HG03196 (cell line): ENCODE data around the gene EME1.

Experiments
- ATAC-seq: cut with Tn5 transposase; IDR thresholded peaks from one replicate; pipeline ENCODE4 v1.9.1; 2021; ENCODE audit not compliant: unreplicated experiment

Gene EME1

GRCh38 chr17:50361561-50362480 is 11.2 kb upstream of the EME1 start:
- no peak for ATAC-seq

GRCh38 chr17:50362661-50363060 is 10.4 kb upstream of the EME1 start:
- no peak for ATAC-seq

DNA sequence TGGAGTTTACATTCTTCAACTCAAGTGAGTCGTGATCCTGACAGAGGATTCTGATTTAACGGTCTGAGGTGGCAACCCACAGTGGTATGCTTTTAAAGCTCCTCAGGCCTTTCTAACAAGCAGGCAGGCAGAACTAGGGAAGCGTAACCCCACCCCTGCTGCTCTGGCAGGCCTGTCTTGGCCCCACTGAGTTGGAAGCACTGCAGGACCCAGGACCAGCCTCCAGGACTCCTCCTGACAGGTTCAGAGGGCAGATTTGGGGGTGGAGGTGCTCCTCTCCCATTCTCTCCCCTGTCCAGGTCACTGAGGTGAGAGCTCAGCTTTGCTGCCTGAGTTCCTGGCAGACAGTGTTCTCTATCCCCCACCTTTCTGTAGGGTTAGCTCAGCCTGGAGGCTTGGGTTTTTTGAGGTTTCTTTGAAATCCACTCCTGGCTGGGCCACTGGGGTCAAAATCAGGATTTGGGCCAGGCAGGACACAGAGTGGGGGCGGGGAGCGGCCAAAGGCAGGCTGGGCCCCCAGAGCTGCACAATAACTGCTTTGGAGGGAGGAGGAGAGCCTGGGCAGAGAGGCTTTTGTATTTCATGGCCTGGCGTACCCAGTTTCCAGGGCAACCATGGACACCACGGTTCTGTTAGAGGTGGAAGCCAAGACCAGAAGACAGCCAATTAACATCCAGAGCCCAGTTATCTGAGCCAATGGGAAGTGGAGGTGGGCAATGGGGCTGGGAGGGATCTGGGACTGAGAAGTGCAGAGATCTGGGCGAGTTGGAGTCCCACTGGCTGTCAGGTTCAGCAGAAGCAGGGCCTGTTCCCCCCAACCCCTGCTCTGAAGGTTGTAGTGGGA is 9.6 kb upstream of the EME1 start:
- no peak for ATAC-seq

- ATAC-seq: no peak
Measured at GRCh38 chr17:50364061-50364458, 9.0 kb upstream of the EME1 start.

DNA sequence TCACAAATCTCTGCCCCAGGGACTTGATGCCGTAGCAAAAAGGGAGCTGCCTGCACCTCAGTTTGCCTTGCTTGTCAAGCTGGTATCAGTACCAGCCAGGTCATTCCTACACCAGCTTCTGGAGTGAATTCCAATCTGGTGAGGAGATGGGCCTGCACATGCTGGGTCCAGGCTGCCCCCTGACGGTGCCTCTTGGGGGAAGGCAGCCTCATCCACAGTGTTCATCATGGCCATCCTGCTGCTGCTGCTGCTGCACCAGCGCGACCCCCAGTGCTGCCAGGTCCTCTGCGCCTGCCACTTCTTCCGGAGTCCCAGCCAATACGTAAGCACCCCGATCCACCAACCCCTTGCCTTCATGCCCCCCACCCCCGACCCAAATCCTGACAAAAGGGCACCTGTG is 8.3 kb upstream of the EME1 start:
- no peak for ATAC-seq

DNA sequence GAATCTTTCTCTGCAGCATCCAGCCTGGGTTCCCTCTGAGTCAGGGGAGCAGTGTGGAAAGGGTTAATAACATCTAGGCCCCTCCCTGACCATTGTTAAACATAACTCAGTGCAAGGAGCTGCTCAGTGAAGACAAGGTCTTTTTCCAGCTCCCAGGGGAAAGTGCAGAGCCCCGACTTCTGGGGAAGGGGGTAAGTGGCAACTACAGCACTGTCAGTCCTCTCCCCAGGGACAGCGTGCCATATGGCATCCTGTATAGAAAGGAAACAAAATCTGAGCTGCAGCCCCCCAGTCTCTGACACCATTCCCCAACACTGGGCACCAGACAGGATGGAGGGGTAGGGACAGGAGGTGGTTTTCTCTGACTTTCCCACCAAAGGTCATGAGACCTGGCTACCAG is 7.9 kb upstream of the EME1 start:
- ATAC-seq: no peak

- no peak for ATAC-seq
Measured at GRCh38 chr17:50365649-50366393, 7.2 kb upstream of the EME1 start.

DNA sequence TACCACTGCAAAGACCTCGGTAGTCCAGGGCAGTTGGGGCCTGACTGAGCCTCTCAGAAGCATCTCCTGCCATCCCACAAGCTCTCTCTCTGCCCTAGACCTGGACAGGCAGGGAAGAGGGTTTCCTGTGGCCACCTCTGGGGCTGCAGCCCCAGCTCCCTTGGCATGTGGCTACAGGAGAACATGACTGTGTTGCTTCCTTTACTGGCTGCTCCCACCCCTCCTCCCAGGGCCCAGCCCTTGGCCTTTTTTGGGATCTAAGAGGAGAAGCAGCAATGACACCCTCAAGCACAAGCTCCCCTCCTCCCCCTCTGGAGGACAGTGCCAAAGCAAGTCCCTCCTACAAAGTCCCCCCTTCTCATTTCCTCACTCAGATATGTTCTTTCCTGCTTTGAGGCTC is 5.6 kb upstream of the EME1 start:
- ATAC-seq: no peak

DNA sequence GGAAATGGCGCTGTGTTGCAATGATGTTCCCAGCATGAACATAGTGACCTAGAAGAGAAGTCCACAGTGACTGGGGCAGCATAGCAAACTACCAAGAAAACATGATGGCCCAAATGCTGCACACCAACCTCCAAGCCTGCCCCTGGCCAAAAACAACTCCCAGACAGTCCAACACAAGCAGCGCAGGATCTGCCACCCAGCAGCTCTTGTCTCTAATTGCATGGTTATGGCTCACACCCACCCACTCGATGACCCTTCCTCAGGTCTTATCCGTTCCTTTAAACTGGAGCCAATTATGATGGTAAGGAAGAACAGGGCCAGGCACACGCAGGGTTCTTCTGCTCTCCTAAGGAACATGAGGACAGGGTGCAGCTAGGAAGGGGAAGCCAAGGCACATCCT is 3.0 kb upstream of the EME1 start:
- ATAC-seq: no peak

DNA sequence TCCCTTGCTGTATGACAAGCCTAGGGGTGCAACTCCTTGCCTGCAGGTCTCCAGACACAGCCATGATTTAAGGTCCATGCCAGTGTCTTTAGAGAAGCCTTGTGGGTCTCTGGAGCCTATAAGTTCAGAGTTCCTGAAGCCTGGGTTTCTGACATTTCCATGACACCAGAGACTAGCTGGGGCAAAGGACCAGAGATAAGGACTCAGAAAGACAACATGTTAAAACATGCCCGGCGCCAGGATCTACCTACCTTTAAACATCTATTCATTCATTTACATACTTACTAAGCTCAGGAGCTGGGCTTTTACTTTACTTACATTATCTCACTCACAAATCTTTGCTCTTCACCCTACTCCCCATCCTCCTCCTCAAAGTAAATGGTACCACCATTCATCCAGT is 1.5 kb upstream of the EME1 start:
- no peak for ATAC-seq

DNA sequence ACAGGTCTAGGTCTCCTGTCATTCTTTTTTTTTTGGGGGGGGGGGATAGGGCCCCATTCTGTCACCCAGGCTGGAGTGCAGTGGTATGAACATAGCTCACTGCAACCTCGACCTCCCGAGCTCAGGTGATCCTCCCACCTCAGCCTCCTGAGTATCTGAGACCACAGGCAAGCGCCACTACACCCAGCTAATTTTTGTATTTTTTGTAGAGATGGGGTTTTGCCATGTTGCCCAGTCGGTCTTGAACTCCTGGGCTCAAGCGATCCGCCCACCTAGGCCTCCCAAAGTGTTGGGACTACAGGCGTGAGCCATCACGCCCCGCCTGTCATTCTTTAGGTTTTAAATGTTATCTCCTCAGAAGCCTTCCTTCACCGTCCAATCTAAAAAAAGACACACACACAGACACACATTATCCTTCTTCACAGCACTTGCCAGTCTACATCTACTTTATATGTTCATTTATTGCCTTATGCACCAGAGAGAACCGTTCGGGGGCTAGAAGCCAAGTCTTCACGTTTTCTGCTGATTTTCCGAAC is 739 bp upstream of the EME1 start:
- no peak for ATAC-seq

DNA sequence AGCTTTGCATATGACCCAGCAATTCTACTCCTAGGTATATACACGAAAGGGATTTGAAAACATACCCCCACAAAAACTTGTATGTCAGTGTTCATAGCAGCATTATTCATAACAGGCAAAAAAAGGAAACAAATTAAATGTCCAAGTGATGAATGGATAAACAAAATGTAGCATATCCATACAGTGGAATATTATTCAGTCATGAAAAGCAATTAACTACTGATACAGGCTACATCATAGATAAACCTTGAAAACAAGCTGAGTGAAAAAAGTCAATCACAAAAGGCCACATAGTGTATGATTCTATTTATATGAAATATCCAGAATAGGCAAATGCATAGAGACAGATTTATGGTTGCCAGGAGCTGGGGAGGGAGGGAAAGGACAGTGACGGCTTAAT is 676 bp downstream of the EME1 start:
- ATAC-seq: no peak

GRCh38 chr17:50375858-50376538 is 3.0 kb downstream of the EME1 start:
- no peak for ATAC-seq

DNA sequence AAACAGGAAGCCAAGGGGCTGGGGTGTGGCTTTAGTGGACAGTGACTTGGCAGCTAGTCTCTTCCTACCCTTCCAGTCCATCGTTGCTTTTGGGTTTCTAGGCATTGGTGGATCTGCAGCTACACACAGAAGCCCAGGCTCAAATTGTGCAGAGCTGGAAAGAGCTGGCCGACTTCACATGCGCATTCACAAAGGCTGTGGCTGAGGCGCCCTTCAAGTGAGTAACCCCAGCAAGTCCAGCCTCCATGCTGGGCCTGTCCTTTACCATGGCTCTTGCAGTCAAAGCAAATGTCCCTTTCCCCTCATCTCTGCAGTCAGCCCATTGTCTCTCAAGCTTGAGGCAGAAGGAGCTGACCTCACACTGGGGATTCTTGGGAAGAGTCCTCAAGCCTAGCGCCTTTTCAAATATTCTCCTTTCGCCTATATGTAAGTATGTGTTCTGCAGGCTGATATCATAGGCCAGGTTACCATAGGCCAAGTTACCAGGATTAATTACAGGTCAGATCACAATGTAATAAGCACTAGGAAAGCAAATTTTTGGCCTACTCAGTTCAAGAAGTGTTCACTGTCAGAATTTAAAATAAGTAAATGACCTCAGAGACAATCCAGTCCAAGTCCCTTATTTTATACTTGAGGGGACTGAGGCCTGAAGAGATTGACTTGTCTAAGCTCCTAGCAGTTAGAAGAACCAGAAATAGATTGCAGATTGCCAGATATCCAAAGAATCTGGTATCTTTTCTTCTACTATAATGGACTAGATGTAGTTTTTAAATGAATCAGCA is 6.5 kb downstream of the EME1 start:
- ATAC-seq: no peak

DNA sequence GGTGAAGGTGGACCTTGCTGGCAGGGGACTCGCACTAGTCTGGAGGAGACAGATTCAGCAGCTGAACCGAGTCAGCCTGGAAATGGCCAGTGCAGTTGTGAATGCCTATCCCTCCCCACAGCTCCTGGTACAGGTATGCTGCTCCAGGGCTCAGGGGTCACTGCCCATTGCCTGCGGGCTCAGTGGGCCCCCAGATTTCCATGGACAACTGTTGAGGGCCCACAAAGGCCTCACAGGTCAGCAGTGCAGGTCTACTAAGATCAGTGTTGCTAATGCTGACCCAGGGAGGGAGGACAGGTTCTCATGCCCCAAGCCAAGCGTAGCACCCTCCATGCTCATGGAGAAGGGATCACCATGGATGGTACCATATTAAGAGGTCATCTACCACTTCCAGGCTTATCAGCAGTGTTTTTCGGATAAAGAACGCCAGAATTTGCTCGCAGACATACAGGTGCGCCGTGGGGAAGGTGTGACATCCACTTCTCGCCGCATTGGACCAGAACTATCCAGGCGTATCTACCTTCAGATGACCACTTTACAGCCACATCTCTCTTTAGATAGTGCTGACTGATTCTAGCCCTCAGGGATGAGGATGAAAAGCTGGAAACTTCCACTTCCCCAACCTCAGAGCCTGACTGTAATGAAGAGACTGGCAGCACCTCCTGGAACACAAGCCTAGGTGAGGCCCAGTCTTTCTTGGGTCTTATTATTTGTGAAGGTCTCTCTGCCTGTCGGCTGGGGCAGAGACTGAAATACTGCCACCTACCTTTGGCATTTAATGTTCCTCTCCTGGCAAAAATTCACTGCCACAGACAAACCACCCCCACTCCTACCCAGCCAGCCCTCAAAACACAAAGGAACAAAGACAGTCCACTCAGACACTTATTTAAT is 7.6 kb downstream of the EME1 start:
- ATAC-seq: no peak

DNA sequence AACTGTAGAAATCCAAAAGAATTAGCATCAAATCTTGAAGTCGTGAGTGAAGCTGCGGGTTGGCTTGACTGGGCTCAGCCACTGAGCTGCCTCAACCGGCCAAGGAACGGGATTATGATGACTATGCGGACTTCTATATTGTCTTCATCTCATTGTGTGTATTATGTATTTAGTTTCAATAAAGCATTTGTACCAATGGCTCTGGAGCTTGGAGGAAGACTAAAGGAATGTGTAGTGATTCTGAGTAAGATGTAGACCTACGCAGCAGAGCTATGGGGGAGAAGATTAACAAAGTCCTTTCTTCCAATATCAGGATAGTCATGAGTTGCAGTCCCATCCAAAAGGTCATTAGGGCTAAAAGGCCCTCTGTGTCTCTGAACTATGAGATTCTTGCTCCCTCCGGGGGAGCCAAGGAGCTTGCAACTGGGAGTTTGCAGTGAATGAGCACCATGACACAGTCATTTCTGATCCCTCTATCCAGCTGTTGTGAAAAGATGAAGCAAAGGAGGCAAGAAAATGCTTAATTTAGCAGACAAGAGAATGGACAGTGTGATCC is 8.3 kb downstream of the EME1 start:
- ATAC-seq: no peak

- ATAC-seq: no peak
Measured at GRCh38 chr17:50381920-50382319, 8.9 kb downstream of the EME1 start.

GRCh38 chr17:50382931-50383330 is 9.9 kb downstream of the EME1 start:
- no peak for ATAC-seq

DNA sequence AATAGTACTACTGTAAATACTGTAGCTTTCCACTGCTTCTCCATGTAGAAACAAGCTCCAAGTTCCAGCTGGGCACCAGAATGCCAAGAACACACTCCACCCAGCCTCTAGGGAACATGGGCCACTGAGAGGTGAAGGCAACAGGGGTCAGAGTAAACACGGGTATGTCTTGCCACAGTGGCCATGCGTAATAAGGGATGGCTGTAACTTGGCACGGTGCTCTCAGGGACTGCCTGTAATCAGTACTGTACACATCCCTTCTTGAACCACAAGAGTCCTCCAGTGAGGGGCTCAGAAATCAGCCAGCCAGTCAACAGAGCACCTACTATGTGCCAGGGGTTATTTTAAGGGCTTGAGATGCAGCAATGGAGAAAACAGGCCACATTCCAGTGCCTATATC is 13.5 kb downstream of the EME1 start:
- ATAC-seq: no peak
